Measurements from ENCODE around the gene NUP43. TPM values are rescaled to one million over a fixed set of nuclear protein-coding genes. Genes with fewer than 3 reads are reported as not detected.
A peak's percentile ranks its signal among the peaks of the same experiment; 100 is the strongest.

NUP43 gene
- total and polyA plus RNA-seq, 2 of the 13 experiments (the other 11 are each of a cell fraction or from before 2014, with no cell fraction given): 38.9 to 85.1 TPM

DNA sequence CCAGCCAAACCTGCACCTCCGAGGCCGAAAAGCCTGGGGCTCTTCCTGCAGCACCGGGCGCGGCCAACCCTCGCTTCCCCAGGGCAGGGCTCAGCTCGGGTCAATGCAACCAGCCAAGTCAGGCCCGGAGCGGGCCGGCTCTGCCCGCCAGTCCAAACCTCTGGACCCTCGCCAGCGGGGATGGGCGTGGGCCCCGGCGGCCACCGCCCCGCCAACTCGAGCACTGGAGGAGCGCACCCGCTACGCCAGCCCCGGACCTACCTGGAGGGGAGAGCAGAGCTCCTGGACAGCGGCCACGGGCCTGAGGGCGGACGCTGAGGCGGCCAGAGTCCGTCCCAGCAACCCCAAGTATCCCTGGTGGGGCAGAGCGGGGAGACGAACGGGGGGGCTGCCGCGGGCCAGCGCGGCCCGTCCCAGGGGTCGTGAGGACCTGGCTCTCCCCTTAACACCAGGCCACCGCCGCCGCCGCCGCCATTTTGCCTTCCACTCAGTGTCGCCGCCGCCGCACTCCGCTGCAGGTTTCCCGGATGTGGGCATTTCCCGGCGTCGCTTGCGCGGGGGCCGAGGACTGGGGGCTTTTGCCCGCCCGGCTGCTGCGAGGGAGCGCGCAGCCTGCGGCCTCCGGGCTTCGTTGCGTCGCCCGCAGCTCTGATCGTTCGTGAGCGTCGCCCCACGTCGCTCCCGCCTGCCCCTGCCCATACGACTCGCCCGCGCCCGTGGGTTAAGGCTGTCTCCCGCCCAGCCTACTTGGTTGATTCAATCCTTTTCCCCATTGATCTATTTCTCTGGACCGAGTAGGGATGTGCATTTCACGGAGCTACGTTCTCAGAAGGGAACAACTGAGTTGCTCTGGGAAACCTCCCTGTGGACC, 28.5 kb downstream of the NUP43 start, which contains the start of gene LATS1 (continued):
- TF ChIP-seq ZNF572 (CRISPR knock-in tag; IDR thresholded peaks at IDR 0.05) (no peak), ZBTB44 (CRISPR knock-in tag; IDR thresholded peaks at IDR 0.05) (peak; percentile 69), HMGA1 (CRISPR knock-in tag; conservative IDR thresholded peaks at IDR 0.05) (no peak), ELF1 (CRISPR knock-in tag; IDR thresholded peaks at IDR 0.05) (peak; percentile 82), ONECUT2 (CRISPR knock-in tag; IDR thresholded peaks at IDR 0.05) (no peak), ARHGAP35 (CRISPR knock-in tag; IDR thresholded peaks at IDR 0.05; ENCODE audit: borderline replicate concordance) (peak; percentile 91; the same call in 1 of the 2 replicates), ZNF335 (CRISPR knock-in tag; IDR thresholded peaks at IDR 0.05) (no peak; the same call in 1 of the 2 replicates), TEF (CRISPR knock-in tag; IDR thresholded peaks at IDR 0.05) (peak; percentile 23; the same call in 1 of the 2 replicates), CENPX (CRISPR knock-in tag; IDR thresholded peaks at IDR 0.05) (peak; percentile 92; the same call in 1 of the 2 replicates), ZNF772 (CRISPR knock-in tag; IDR thresholded peaks at IDR 0.05) (peak; percentile 94), ZNF567 (CRISPR knock-in tag; IDR thresholded peaks at IDR 0.05; ENCODE audit: borderline replicate concordance) (peak; percentile 90; the same call in 1 of the 2 replicates), KAT8 (CRISPR knock-in tag; IDR thresholded peaks at IDR 0.05) (peak; percentile 97), ZNF101 (CRISPR knock-in tag; IDR thresholded peaks at IDR 0.05; ENCODE audit: borderline replicate concordance, low read depth) (peak; percentile 91; the same call in 1 of the 2 replicates), GTF3A (CRISPR knock-in tag; conservative IDR thresholded peaks at IDR 0.05) (peak; percentile 99), TP53 (CRISPR knock-in tag; conservative IDR thresholded peaks at IDR 0.05) (0 out of 2 replicates have a peak, but pooled peaks have one; percentile 83), KDM3A (CRISPR knock-in tag; IDR thresholded peaks at IDR 0.05; ENCODE audit: low read depth) (peak; percentile 97), CAMTA2 (CRISPR knock-in tag; IDR thresholded peaks at IDR 0.05; ENCODE audit: borderline replicate concordance) (peak; percentile 58; the same call in 1 of the 2 replicates), ZNF337 (CRISPR knock-in tag; IDR thresholded peaks at IDR 0.05; ENCODE audit: borderline replicate concordance, low read depth) (peak; percentile 66; the same call in 1 of the 2 replicates), PHF20 (CRISPR knock-in tag; IDR thresholded peaks at IDR 0.05) (peak; percentile 93), ZNF264 (CRISPR knock-in tag; IDR thresholded peaks at IDR 0.05) (peak; percentile 86)
- TF ChIP-seq, protein P1, sequence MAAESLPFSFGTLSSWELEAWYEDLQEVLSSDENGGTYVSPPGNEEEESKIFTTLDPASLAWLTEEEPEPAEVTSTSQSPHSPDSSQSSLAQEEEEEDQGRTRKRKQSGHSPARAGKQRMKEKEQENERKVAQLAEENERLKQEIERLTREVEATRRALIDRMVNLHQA (CRISPR knock-in tag; IDR thresholded peaks at IDR 0.05): no peak
- TF ChIP-seq, protein P2, sequence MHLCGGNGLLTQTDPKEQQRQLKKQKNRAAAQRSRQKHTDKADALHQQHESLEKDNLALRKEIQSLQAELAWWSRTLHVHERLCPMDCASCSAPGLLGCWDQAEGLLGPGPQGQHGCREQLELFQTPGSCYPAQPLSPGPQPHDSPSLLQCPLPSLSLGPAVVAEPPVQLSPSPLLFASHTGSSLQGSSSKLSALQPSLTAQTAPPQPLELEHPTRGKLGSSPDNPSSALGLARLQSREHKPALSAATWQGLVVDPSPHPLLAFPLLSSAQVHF (CRISPR knock-in tag; IDR thresholded peaks at IDR 0.05): peak; percentile 85; the same call in 1 of the 2 replicates

Measured in HepG2 (cell line).